ENCODE measurements around the gene ZNF865.

GRCh38 chr19:55605207-55605636 lies 225 bp upstream of the ZNF865 start:
- no peak for TF ChIP-seq CTCF (IDR thresholded peaks at IDR 0.05)
- TF ChIP-seq EP300 (IDR thresholded peaks at IDR 0.05), result no peak

All from ovary (tissue), 3 donors.